SU-DHL-6 (cell line): ENCODE data around the gene B4GALT6.

ENCODE experiments used
- H2AFZ ChIP-seq: fragments of 200-600 bp; sonication (generic); 2 replicates; pipeline ENCODE4 v1.6.1; 2014; ENCODE audit warnings: low read depth, mild to moderate bottlenecking, moderate library complexity, mixed read lengths, antibody characterized with exemption, low read length; ENCODE audit not compliant: severe bottlenecking
- H3F3A ChIP-seq: fragments of 200-600 bp; shearing (Covaris generic); 2 replicates; pipeline ENCODE4 v1.6.0; 2016; ENCODE audit warnings: antibody characterized with exemption, mild to moderate bottlenecking; ENCODE audit not compliant: insufficient read depth
- H3K27ac ChIP-seq: fragments of 200-600 bp; sonication (generic); 2 replicates; pipeline ENCODE4 v1.5.1; 2016; ENCODE audit warnings: low read depth, mild to moderate bottlenecking, low read length, moderate library complexity, mixed read lengths
- H3K27me3 ChIP-seq: fragments of 200-600 bp; sonication (generic), shearing (Covaris generic); 2 replicates; pipeline ENCODE4 v1.6.0; 2014; ENCODE audit warnings: mild to moderate bottlenecking, low read length
- H3K36me3 ChIP-seq: fragments of 200-600 bp; sonication (generic); 2 replicates; pipeline ENCODE4 v1.6.1; 2014; ENCODE audit warnings: mild to moderate bottlenecking, low read length, mixed read lengths
- H3K4me2 ChIP-seq: fragments of 300-600, 200-600 bp; shearing (Covaris generic), sonication (generic); 2 replicates; pipeline ENCODE4 v1.6.0; 2014; ENCODE audit warnings: low read length, low read depth, mild to moderate bottlenecking; ENCODE audit not compliant: poor library complexity, severe bottlenecking
- H3K4me3 ChIP-seq: fragments of 200-600 bp; sonication (generic); 2 replicates; pipeline ENCODE4 v1.5.1; 2014; ENCODE audit warnings: antibody characterized with exemption, low read length, mild to moderate bottlenecking, mixed read lengths; ENCODE audit not compliant: insufficient read depth, poor library complexity, severe bottlenecking
- H3K79me2 ChIP-seq: fragments of 200-600 bp; sonication (generic); 2 replicates; pipeline ENCODE4 v1.6.1; 2014; ENCODE audit warnings: mild to moderate bottlenecking, low read length, moderate library complexity; ENCODE audit not compliant: insufficient read depth
- H3K9ac ChIP-seq: fragments of 200-600 bp; sonication (generic); 2 replicates; pipeline ENCODE4 v1.7.0; 2014; ENCODE audit warnings: mild to moderate bottlenecking, low read length
- H3K9me2 ChIP-seq: fragments of 200-600 bp; sonication (generic); replicated peaks from 2 replicates; pipeline ENCODE4 v1.6.1; 2014; ENCODE audit warnings: low read length; ENCODE audit not compliant: insufficient read depth
- H3K9me3 ChIP-seq: fragments of 200-600 bp; sonication (generic); 2 replicates; pipeline ENCODE4 v1.6.1; 2014; ENCODE audit warnings: low read length, mixed read lengths; ENCODE audit not compliant: insufficient read depth
- H4K20me1 ChIP-seq: fragments of 200-600 bp; sonication (generic); 2 replicates; pipeline ENCODE4 v1.6.1; 2014; ENCODE audit warnings: low read depth, mild to moderate bottlenecking, antibody characterized with exemption, low read length, moderate library complexity, mixed read lengths
- EZH2phosphoT487 ChIP-seq: fragments of 200-600 bp; sonication (generic), shearing (Covaris generic); conservative IDR thresholded peaks from 2 replicates; pipeline ENCODE4 v1.6.1; 2018; ENCODE audit warnings: mild to moderate bottlenecking, antibody characterized with exemption, low read length, moderate library complexity, mixed read lengths
- TF ChIP-seq, protein P1 (sequence below): fragments of 200-600 bp; sonication (generic); IDR thresholded peaks from one replicate; pipeline ENCODE4 v1.5.1; 2017; ENCODE audit warnings: antibody characterized with exemption, mild to moderate bottlenecking, low read length, moderate library complexity; ENCODE audit not compliant: insufficient read depth, poor library complexity, severe bottlenecking

The B4GALT6 gene

DNA sequence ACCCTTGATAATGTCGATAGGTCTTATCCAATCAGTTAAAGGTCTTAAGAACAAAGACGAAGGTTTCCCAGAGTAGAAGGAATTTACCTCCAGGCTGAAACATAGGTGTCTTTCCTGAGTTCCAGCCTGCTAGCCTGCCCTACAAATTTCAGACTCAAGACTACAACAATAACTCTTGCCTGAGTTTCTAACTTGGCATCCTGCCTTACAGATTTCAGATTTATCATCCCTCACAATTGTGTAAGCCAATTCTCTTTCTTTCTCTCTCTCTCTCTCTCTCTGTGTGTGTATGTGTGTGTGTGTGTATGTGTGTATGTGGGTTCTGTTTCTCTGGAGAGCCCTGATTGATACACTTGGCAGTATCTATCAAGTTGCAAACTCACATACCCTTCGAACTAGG, 37.2 kb upstream of the B4GALT6 start:
- Histone ChIP-seq H4K20me1 (no peaks in the 10 kb centered on the region), H2AFZ (no peak overlapping the region), H3K9me3 (no peaks in the 10 kb centered on the region), H3K27me3 (no peaks in the 10 kb centered on the region), H3K4me2 (no peak overlapping the region), H3K36me3 (no peaks in the 10 kb centered on the region), H3K27ac (no peak overlapping the region), H3K9me2 (no peaks in the 10 kb centered on the region), H3F3A (no peaks in the 10 kb centered on the region), H3K4me3 (no peak overlapping the region), H3K9ac (no peak overlapping the region), H3K79me2 (no peaks in the 10 kb centered on the region)
- no peak for TF ChIP-seq EZH2phosphoT487
- TF ChIP-seq, protein P1, sequence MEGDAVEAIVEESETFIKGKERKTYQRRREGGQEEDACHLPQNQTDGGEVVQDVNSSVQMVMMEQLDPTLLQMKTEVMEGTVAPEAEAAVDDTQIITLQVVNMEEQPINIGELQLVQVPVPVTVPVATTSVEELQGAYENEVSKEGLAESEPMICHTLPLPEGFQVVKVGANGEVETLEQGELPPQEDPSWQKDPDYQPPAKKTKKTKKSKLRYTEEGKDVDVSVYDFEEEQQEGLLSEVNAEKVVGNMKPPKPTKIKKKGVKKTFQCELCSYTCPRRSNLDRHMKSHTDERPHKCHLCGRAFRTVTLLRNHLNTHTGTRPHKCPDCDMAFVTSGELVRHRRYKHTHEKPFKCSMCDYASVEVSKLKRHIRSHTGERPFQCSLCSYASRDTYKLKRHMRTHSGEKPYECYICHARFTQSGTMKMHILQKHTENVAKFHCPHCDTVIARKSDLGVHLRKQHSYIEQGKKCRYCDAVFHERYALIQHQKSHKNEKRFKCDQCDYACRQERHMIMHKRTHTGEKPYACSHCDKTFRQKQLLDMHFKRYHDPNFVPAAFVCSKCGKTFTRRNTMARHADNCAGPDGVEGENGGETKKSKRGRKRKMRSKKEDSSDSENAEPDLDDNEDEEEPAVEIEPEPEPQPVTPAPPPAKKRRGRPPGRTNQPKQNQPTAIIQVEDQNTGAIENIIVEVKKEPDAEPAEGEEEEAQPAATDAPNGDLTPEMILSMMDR, result no peak

DNA sequence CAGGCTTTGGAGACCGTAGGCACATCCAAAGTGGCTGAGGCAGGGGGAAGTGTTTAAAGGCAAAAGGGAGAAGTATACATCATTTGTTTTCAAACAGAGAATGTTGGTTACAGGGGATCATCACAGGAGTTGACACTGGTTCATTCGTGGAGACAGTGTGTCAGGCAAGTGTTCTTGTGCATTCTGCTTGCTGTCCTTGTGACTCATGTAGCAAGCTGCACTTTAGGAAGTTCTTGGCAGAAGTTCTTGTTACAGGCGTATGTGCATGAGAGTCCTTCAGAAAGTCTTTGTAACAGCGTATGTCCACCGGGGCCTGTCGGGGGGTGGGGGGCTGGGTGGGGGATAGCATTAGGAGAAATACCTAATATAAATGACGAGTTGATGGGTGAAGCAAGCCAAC, 36.5 kb upstream of the B4GALT6 start:
- no peak overlapping the region for H3K4me3 ChIP-seq
- H3K9ac ChIP-seq, result no peak overlapping the region
- no peaks in the 10 kb centered on the region for H3K36me3 ChIP-seq
- no peaks in the 10 kb centered on the region for H3K27me3 ChIP-seq
- H2AFZ ChIP-seq, result no peak overlapping the region
- no peaks in the 10 kb centered on the region for H4K20me1 ChIP-seq
- H3K9me3 ChIP-seq, result no peaks in the 10 kb centered on the region
- H3K9me2 ChIP-seq, result no peaks in the 10 kb centered on the region
- H3K79me2 ChIP-seq, result no peaks in the 10 kb centered on the region
- no peaks in the 10 kb centered on the region for H3F3A ChIP-seq
- no peak overlapping the region for H3K4me2 ChIP-seq
- H3K27ac ChIP-seq, result no peak overlapping the region
- TF ChIP-seq, protein P1, result no peak
- TF ChIP-seq EZH2phosphoT487, result no peak

DNA sequence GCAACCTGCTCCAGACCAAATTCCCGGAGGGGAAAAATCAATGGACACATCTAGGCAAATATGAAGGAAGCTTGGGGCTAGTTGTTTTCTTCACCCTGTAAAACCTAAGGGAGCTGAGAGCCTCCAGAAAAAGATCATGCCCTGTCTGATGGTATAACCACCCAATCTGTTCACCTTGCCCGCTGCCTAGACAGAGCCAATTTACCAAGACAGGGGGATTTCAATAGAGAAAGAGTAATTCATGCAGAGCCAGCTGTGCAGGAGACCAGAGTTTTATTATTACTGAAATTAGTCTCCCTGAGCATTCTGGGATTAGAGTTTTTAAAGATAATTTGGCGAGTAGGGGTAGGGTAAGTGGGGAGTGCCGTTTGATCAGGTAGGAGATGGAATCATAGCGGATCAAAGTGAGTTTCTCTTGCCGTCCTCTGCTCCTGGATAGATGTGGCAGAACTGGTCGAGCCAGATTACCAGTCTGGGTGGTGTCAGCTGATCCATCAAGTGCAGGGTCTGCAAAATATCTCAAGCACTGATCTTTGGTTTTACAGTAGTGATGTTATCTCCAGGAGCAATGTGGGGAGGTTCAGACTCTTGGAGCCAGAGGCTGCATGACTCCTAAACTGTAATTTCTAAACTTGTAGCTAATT, 35.1 kb upstream of the B4GALT6 start:
- no peaks in the 10 kb centered on the region for H3K79me2 ChIP-seq
- no peak overlapping the region for H2AFZ ChIP-seq
- H3K27me3 ChIP-seq, result no peaks in the 10 kb centered on the region
- TF ChIP-seq, protein P1, result no peak
- no peak for TF ChIP-seq EZH2phosphoT487
- H3K4me2 ChIP-seq, result no peak overlapping the region
- no peaks in the 10 kb centered on the region for H3K9me2 ChIP-seq
- no peak overlapping the region for H3K9ac ChIP-seq
- no peaks in the 10 kb centered on the region for H3K36me3 ChIP-seq
- no peaks in the 10 kb centered on the region for H4K20me1 ChIP-seq
- no peaks in the 10 kb centered on the region for H3K9me3 ChIP-seq
- no peaks in the 10 kb centered on the region for H3F3A ChIP-seq
- no peak overlapping the region for H3K27ac ChIP-seq
- H3K4me3 ChIP-seq, result no peak overlapping the region
